Caco-2 (cell line): Measurements from ENCODE around the gene ULK3. TPM values are rescaled to one million over a fixed set of nuclear protein-coding genes. Genes with fewer than 3 reads are reported as not detected.

ENCODE experiments used
- BruUV-seq: library from RNA; stranded (reverse); fragments of 400-500 nt; replicated peaks from 2 replicates; lab custom pipeline; 2021; lab: Mats Ljungman, UMichigan
- CTCF ChIA-PET: fragments of 300-600 bp; sonication (Branson Sonifier 250); formaldehyde crosslinking; loops from one replicate; lab custom pipeline; 2022; ENCODE audit warnings: antibody characterized with exemption; lab: Charles Lee
- POLR2A ChIA-PET: fragments of 300-600 bp; sonication (Branson Sonifier 250); formaldehyde crosslinking; loops from one replicate; lab custom pipeline; 2022; ENCODE audit warnings: antibody characterized with exemption; lab: Charles Lee
- DNase-seq, 2 experiments: peaks; one replicate each; pipeline versions ENCODE4 v3.0.0 to v3.0.0-alpha.2; 2020 to 2022
- H3K27me3 ChIP-seq: replicated peaks from 2 replicates; pipeline ENCODE4 v1.6.0; 2011; ENCODE audit warnings: low read length; ENCODE audit not compliant: control insufficient read depth, insufficient read depth
- H3K36me3 ChIP-seq: 2 replicates; pipeline ENCODE4 v1.5.1; 2011; ENCODE audit warnings: low read length; ENCODE audit not compliant: control insufficient read depth, insufficient read depth
- H3K4me1 ChIP-seq: fragments of 250-450 bp; sonication (Bioruptor Pico); 2 replicates; pipeline ENCODE4 v1.5.1; 2020; ENCODE audit warnings: mild to moderate bottlenecking
- H3K4me3 ChIP-seq: 2 replicates; pipeline ENCODE4 v1.5.1; 2011; ENCODE audit warnings: low read depth, mild to moderate bottlenecking, control low read depth, low read length
- H3K9me3 ChIP-seq: fragments of 250-450 bp; sonication (Bioruptor Pico); 2 replicates; pipeline ENCODE4 v1.5.1; 2020; ENCODE audit warnings: mild to moderate bottlenecking, moderate library complexity
- H3K27ac Mint-ChIP-seq: one replicate; pipeline ENCODE4 v1.8.0; 2022; ENCODE audit warnings: mixed read lengths; ENCODE audit not compliant: unreplicated experiment
- H3K27me3 Mint-ChIP-seq: one replicate; pipeline ENCODE4 v1.8.0; 2022; ENCODE audit warnings: mixed read lengths; ENCODE audit not compliant: insufficient read depth, unreplicated experiment
- H3K36me3 Mint-ChIP-seq: one replicate; pipeline ENCODE4 v1.8.0; 2022; ENCODE audit warnings: mild to moderate bottlenecking, mixed read lengths; ENCODE audit not compliant: insufficient read depth, unreplicated experiment
- H3K4me1 Mint-ChIP-seq: one replicate; pipeline ENCODE4 v1.8.0; 2022; ENCODE audit warnings: low read depth, mixed read lengths; ENCODE audit not compliant: unreplicated experiment
- H3K4me3 Mint-ChIP-seq: one replicate; pipeline ENCODE4 v1.8.0; 2022; ENCODE audit warnings: mild to moderate bottlenecking, moderate library complexity, mixed read lengths; ENCODE audit not compliant: unreplicated experiment
- H3K9me3 Mint-ChIP-seq: one replicate; pipeline ENCODE4 v1.8.0; 2022; ENCODE audit warnings: mixed read lengths; ENCODE audit not compliant: unreplicated experiment
- intact Hi-C: fragments of 100-400 bp; cut with micrococcal nuclease; formaldehyde crosslinking; loops from one replicate; pipeline ENCODE4 v1.10.0; 2022; ENCODE audit not compliant: unreplicated experiment
- total RNA-seq: library from RNA; stranded (reverse); gene quantifications from 2 replicates; pipeline ENCODE4 v1.2.3, GENCODE V29; 2022
- TF ChIP-seq, protein P1 (sequence below), 2 experiments: fragments of 200-600 bp in 1 of 2; IDR thresholded peaks; 1 replicate in 1 of 2; 2 replicates in 1 of 2; pipeline versions ENCODE4 v1.5.1 to v1.8.0; 2011 to 2022; ENCODE audit warnings: antibody characterized with exemption in 1 of 2, control low read depth in 1 of 2, inconsistent platforms in 1 of 2, low read depth in 1 of 2, low read length in 1 of 2, mild to moderate bottlenecking in 1 of 2, moderate library complexity in 1 of 2; ENCODE audit not compliant: insufficient read depth in 1 of 2, severe bottlenecking in 1 of 2, unreplicated experiment in 1 of 2

Gene ULK3
- total RNA-seq, 1 experiment from 2014 or later = 33.4 TPM

DNA sequence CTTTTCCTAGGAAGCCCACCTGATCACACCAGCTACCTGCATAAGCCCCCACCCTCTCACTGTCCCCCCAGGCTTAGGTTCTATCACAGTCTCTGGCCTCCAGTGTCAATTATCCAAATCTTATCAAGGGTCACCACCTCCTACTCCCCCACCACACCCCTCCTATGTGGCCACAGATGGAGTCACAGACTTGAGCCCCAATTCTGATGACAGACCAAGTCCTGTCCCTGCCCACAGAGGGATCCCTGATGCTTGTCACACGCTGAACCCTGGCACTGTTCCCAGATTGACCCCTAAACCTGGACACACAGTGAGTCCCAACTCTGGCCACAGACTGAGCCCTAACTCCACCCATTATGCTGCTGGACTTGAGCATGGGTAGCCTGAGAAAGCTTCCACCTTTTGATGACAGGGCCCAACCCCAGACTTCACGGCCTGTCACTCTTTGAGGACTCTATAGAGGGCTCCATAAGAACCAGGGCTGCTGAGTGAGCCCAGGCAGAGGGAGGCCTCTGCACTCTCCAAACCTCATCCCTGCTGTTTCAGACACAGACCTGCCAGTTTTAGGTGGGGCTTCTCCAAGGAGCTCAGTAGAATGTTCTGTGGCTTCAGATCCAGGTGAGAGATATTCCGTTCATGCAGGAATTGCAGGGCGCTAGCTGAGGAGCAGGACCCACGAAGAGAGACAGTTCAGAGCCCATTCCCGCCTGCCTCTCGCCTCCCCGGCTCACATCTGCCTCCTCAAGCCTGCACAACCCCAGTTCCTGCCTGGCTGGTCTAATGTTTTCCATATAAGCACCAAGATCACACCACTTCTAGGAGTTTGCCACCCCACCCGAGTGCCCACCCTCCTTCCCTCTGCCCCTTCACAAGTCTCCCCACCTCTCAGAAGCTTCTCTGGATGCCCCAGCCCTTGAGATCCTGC is 1.8 kb downstream of the ULK3 start:
- H3K4me1 ChIP-seq = peaks cover 13% of the 10 kb centered on the region
- Mint-ChIP-seq H3K4me3 (peak overlapping the region; percentile 84), H3K9me3 (no peaks in the 10 kb centered on the region), H3K27ac (no peak overlapping the region), H3K27me3 (no peaks in the 10 kb centered on the region), H3K36me3 (peaks cover 33% of the 10 kb centered on the region), H3K4me1 (peaks cover 6% of the 10 kb centered on the region)
- ChIA-PET POLR2A (interaction anchor here (1.9 kb wide), 1 partner anchor 65 kb away, joined by 7 read pairs; the partner anchor contains the start of gene FAM219B), CTCF (interaction anchor here (1.0 kb wide), 2 partner anchors 15 to 49 kb away, joined by 3 read pairs; partner anchors contain the start of genes CPLX3 and MPI)
- no peak for DNase-seq
- H3K4me3 ChIP-seq = no peak overlapping the region
- TF ChIP-seq, protein P1, sequence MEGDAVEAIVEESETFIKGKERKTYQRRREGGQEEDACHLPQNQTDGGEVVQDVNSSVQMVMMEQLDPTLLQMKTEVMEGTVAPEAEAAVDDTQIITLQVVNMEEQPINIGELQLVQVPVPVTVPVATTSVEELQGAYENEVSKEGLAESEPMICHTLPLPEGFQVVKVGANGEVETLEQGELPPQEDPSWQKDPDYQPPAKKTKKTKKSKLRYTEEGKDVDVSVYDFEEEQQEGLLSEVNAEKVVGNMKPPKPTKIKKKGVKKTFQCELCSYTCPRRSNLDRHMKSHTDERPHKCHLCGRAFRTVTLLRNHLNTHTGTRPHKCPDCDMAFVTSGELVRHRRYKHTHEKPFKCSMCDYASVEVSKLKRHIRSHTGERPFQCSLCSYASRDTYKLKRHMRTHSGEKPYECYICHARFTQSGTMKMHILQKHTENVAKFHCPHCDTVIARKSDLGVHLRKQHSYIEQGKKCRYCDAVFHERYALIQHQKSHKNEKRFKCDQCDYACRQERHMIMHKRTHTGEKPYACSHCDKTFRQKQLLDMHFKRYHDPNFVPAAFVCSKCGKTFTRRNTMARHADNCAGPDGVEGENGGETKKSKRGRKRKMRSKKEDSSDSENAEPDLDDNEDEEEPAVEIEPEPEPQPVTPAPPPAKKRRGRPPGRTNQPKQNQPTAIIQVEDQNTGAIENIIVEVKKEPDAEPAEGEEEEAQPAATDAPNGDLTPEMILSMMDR (IDR thresholded peaks at IDR 0.05; ENCODE audit: insufficient read depth in 1 of 2, low read depth in 1 of 2, low read length in 1 of 2, severe bottlenecking in 1 of 2, unreplicated experiment in 1 of 2) = no peak
- no peaks in the 10 kb centered on the region for H3K36me3 ChIP-seq
- H3K9me3 ChIP-seq = no peaks in the 10 kb centered on the region
- no TSS peak for BruUV-seq
- intact Hi-C loops = loop anchor here (5.0 kb wide), 1 partner anchor 111 kb away; no protein-coding TSS in a partner anchor
- no peaks in the 10 kb centered on the region for H3K27me3 ChIP-seq

DNA sequence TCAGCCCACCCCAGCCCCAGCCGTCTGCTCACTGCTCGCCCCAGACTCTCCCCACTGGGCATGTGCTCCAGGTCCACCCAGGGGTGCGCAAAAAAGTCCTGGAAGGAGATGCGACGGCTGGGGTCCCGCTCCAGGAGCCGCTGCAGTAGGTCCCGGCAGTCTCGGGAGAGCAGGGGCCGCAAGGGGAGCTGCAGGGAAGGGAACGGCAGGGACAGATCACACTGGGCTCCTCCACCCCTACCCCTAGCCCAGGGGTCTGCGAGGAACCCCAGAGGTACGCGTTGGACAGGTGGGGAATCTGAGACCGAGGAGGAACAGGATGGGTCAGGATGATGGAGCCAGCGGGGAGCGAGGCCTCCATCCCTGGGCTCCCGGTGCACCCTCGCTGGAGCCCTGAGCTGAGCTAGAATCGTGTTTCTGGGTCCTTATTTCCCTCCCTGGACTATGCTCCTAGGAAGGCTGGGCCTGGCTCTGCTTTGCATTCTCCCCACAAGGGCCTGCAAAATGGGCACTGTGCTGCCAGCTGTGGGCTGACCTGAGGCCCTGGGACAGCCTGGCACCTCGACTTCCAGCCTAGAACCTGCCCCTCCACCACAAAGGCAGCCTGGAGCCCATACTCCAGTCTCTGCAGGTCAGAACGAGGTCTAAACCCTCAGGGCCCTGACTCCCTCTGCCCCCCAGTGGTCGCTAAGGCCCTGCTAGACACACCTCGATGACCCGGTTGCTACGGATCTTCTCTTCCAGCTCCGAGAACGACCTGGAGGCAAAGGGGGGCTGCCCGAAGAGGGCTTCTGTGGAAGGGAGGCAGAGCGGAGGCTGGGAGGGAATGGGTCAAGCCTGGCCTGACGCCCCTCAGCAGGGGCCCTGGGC is 3.2 kb downstream of the ULK3 start:
- no TSS peak for BruUV-seq
- H3K27ac Mint-ChIP-seq = no peak overlapping the region

More for the DNA sequence above, 3.2 kb downstream of the ULK3 start:
- H3K27me3 Mint-ChIP-seq = no peaks in the 10 kb centered on the region
- CTCF ChIA-PET = interaction anchor here (0.6 to 1.6 kb wide), 4 partner anchors 13 to 69 kb away, joined by 3 to 6 read pairs (median 5); partner anchors contain the start of gene CPLX3
- H3K4me1 ChIP-seq = peaks cover 13% of the 10 kb centered on the region
- POLR2A ChIA-PET = interaction anchor here (0.5 kb wide), 1 partner anchor 23 kb away, joined by 21 read pairs; no protein-coding TSS in a partner anchor
- H3K36me3 Mint-ChIP-seq = peaks cover 21% of the 10 kb centered on the region
- H3K9me3 Mint-ChIP-seq = no peaks in the 10 kb centered on the region
- intact Hi-C loops = loop anchor here (5.0 kb wide), 1 partner anchor 113 kb away; no protein-coding TSS in a partner anchor
- no peaks in the 10 kb centered on the region for H3K9me3 ChIP-seq
- H3K4me3 Mint-ChIP-seq = no peak overlapping the region
- H3K36me3 ChIP-seq = no peaks in the 10 kb centered on the region
- TF ChIP-seq, protein P1 (IDR thresholded peaks at IDR 0.05; ENCODE audit: insufficient read depth in 1 of 2, low read depth in 1 of 2, low read length in 1 of 2, severe bottlenecking in 1 of 2, unreplicated experiment in 1 of 2) = peak in 1 of 2 experiments; percentile 28
- H3K27me3 ChIP-seq = no peaks in the 10 kb centered on the region
- H3K4me3 ChIP-seq = no peak overlapping the region
- peak in 1 of 2 experiments; percentile 36 for DNase-seq
- H3K4me1 Mint-ChIP-seq = peaks cover 6% of the 10 kb centered on the region
